ENCODE data around the gene GRK5. TPM values are rescaled to one million over a fixed set of nuclear protein-coding genes. Genes with fewer than 3 reads are reported as not detected.

The GRK5 gene
- total RNA-seq, 1 experiment from 2014 or later, result 1.2 TPM

DNA sequence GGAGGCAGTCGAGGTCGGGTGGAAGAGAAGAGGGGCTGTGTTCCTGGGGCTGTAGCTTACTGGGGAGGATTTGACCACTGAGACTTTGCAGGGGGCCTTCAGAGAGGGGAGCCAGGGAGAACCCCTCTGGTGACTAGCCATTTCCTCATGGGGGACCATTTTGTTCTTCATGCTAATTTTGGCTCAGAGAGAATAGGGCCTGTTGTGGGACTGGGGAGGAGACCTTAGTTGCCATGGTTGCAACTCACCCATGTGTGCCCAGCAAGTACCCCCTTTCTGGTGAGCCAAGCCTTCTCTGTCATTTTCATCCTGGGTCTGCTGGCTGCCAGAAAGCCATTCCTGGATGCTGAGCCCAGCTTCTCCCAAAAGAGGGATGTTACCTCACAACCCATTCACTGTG is 120.9 kb downstream of the GRK5 start:
- no peak overlapping the region for H4K91ac ChIP-seq (ENCODE audit: insufficient read length, low read depth, low read length)
- no peaks in the 10 kb centered on the region for H3K9me3 ChIP-seq (ENCODE audit: control insufficient read depth, low read depth, low read length)
- H3K4me1 ChIP-seq (ENCODE audit: insufficient read depth, low read length), result no peaks in the 10 kb centered on the region
- no peak overlapping the region for H4K5ac ChIP-seq (ENCODE audit: insufficient read length, low read depth, low read length)
- H3K27me3 Mint-ChIP-seq (ENCODE audit: low read depth), result no peaks in the 10 kb centered on the region
- H3K36me3 Mint-ChIP-seq (ENCODE audit: insufficient read depth in 1 of 3, low read depth in 3 of 3), result no peaks in the 10 kb centered on the region
- H3K79me2 ChIP-seq (ENCODE audit: insufficient read depth, low read length), result no peaks in the 10 kb centered on the region
- H2BK15ac ChIP-seq (ENCODE audit: low read depth, low read length), result no peak overlapping the region
- H2AK5ac ChIP-seq (ENCODE audit: insufficient read length, low read length), result no peak overlapping the region
- no peak overlapping the region for H3K9ac ChIP-seq (ENCODE audit: extremely low read depth, insufficient read length, low read length)
- H3K4ac ChIP-seq (ENCODE audit: low read depth, low read length), result no peak overlapping the region
- H3K9me3 Mint-ChIP-seq, result no peaks in the 10 kb centered on the region
- no peak overlapping the region for H2AFZ ChIP-seq (ENCODE audit: low read length)
- H4K20me1 ChIP-seq (ENCODE audit: control insufficient read depth, insufficient read depth, insufficient read length), result no peaks in the 10 kb centered on the region
- DNase-seq, result no peak
- no peaks in the 10 kb centered on the region for H3K27me3 ChIP-seq (ENCODE audit: insufficient read depth, low read length)
- WGBS (ENCODE audit: extremely low coverage, insufficient read length, low lambda C conversion rate), result no CpG with 5 or more reads among the region's 2 CpGs
- no peak overlapping the region for H2BK12ac ChIP-seq (ENCODE audit: insufficient read length, low read depth, low read length)
- no peak overlapping the region for H3K4me2 ChIP-seq (ENCODE audit: insufficient read depth, insufficient read length, low read length)
- no peak overlapping the region for H2BK20ac ChIP-seq (ENCODE audit: low read depth, low read length, poor library complexity, severe bottlenecking)
- no peak overlapping the region for H3K23ac ChIP-seq (ENCODE audit: insufficient read length, low read depth, low read length)
- no peak overlapping the region for H3K18ac ChIP-seq (ENCODE audit: insufficient read length, low read depth, low read length)
- no peak overlapping the region for H4K8ac ChIP-seq (replicated peaks; ENCODE audit: insufficient read length, low read depth, low read length)
- no peak overlapping the region; a peak in 1 of 5 replicates for H3K4me3 Mint-ChIP-seq
- H2BK5ac ChIP-seq (ENCODE audit: insufficient read length, low read length), result no peak overlapping the region
- H3K56ac ChIP-seq (ENCODE audit: insufficient read length, low read depth, low read length), result no peak overlapping the region
- H3K27ac Mint-ChIP-seq, result 0 out of 7 replicates have a peak overlapping the region, but pooled peaks of 1 of the 3 experiments have one; percentile 44
- H3T11ph ChIP-seq (ENCODE audit: low read length), result no peak overlapping the region
- H3K79me1 ChIP-seq (ENCODE audit: insufficient read depth, low read depth, low read length, poor library complexity, severe bottlenecking), result no peaks in the 10 kb centered on the region
- H3K4me1 Mint-ChIP-seq, result peaks cover 13 to 19% of the 10 kb centered on the region in 2 experiments
- H3K23me2 ChIP-seq (ENCODE audit: insufficient read length, low read depth, low read length, poor library complexity, severe bottlenecking), result no peaks in the 10 kb centered on the region
- TF ChIP-seq, protein P1, sequence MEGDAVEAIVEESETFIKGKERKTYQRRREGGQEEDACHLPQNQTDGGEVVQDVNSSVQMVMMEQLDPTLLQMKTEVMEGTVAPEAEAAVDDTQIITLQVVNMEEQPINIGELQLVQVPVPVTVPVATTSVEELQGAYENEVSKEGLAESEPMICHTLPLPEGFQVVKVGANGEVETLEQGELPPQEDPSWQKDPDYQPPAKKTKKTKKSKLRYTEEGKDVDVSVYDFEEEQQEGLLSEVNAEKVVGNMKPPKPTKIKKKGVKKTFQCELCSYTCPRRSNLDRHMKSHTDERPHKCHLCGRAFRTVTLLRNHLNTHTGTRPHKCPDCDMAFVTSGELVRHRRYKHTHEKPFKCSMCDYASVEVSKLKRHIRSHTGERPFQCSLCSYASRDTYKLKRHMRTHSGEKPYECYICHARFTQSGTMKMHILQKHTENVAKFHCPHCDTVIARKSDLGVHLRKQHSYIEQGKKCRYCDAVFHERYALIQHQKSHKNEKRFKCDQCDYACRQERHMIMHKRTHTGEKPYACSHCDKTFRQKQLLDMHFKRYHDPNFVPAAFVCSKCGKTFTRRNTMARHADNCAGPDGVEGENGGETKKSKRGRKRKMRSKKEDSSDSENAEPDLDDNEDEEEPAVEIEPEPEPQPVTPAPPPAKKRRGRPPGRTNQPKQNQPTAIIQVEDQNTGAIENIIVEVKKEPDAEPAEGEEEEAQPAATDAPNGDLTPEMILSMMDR (conservative IDR thresholded peaks at IDR 0.05), result no peak
- no peak overlapping the region for H3K14ac ChIP-seq (ENCODE audit: insufficient read depth, low read length)
- no peak overlapping the region for H2BK120ac ChIP-seq (ENCODE audit: low read depth, low read length, poor library complexity, severe bottlenecking)
- no peak overlapping the region for H3K27ac ChIP-seq (ENCODE audit: insufficient read length, low read depth, low read length)

Measured in H9 (cell line).